ENCODE data around the gene MT1H. TPM values are rescaled to one million over a fixed set of nuclear protein-coding genes. Genes with fewer than 3 reads are reported as not detected.

MT1H gene
- polyA plus RNA-seq, 3 donors: 3.8 to 23.4 (median 12.6) TPM

- no peak for DNase-seq (ENCODE audit: low read depth in 3 of 3, low spot score in 2 of 3)
These were observed 13.2 kb downstream of the MT1H start for GRCh38 chr16:56682703-56683397.

- DNase-seq (ENCODE audit: low read depth in 3 of 3, low spot score in 2 of 3): no peak
These were observed 14.0 kb downstream of the MT1H start for GRCh38 chr16:56683424-56684172.

DNA sequence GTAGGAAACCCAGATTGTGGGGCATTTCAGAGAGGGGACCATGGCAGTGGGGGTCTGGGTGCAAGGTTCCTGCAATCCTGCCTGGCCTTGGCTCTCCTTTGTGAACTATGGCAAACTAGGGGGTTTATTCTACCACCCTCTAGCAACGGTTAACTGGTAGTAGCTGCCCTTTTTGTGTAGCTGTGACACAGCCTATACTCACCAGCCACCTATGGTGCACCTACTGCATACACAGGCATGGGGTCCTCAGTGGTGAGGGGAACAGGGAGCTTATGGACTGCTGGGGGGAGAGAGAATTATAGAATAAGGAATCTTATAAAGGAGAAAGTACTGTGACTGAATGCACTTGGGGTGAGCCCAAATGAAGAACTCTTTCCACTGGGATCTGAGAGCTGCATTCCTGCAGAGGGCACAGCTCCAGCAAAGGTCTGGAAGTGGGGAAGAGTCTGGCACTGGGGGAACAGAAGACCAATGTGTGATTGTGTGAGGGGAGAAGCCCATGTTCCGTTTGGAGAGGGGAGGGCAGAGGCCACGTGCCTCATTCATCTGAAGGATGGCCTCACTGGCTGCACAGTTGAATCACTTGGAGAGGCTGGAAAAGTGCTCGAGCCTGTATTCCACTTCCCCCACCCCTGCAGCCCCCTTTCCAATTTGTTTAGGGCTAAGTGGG lies 14.8 kb downstream of the MT1H start:
- no peak for DNase-seq (ENCODE audit: low read depth in 3 of 3, low spot score in 2 of 3)

DNA sequence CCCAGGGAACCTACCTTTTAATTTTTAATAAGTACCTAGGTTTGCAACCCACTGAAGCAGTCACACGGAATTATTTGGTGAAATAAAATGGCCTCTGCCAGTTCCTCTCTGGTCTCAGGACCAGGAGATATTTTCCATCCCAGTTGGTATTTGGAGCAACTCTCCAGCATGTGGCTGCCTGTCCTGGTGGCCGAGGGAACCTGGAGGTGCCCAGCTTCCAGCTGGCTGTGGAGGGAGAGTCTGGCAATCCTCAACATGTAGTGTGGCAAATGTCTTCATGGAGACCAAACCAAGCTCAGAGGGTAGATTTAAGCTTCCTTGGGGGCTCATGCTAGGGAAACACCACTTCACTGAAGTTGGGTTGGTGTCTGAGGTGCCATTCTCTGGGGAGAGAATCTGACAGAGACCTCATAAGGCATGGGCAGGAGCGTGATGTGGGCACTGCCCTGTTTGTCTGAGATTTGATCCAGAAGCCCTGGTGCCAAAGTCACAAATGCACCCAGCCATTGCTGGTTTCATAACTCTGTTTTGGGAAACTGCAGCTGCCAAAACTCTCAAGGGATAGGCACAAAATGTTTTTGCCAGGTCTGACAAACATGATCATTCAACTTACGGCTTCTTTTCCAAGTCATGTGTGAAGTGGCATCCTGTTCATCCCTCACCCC lies 15.4 kb downstream of the MT1H start:
- no peak for DNase-seq (ENCODE audit: low read depth in 3 of 3, low spot score in 2 of 3)

DNA sequence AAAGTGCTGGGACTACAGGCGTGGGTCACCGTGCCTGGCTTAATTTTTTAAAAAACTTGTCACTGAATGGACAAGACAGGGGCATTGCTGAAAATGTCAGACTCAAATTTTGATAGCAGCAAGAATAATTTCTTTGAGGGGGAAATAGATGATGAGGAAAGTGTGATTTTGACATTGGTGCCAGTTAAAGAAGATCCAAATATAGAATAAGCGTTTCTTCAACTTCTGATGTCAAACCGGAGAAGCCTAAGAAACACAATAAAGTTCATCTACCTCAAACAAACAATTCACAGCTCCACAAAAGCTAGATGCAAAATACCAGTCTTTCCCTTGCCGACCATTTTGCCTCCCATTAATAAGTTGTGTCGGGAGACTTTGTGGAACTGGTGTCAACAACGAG lies 17.1 kb downstream of the MT1H start:
- DNase-seq (ENCODE audit: low read depth in 3 of 3, low spot score in 2 of 3): no peak

DNA sequence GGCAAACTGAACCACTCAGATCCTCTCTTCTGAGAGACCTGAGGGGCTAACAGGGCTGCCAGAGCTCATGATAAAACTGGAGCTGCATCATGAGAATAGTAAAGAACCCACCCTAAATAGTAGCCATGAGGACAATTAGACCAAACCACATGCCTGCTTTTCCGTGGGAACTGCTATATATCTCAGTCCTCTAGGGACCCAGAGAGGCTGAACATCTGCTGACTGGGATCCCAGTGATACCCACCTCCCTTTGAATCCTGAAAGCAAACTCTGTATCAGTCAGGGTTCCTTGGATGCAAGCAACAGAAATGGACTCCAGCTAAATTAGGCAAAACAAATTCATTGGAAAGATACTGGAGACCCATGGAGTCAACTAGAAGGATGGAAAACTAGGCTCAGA lies 19.1 kb downstream of the MT1H start:
- DNase-seq (ENCODE audit: low read depth in 3 of 3, low spot score in 2 of 3): no peak

- DNase-seq (ENCODE audit: low read depth in 3 of 3, low spot score in 2 of 3): no peak
These were observed 19.6 kb downstream of the MT1H start for GRCh38 chr16:56689171-56689570.

DNA sequence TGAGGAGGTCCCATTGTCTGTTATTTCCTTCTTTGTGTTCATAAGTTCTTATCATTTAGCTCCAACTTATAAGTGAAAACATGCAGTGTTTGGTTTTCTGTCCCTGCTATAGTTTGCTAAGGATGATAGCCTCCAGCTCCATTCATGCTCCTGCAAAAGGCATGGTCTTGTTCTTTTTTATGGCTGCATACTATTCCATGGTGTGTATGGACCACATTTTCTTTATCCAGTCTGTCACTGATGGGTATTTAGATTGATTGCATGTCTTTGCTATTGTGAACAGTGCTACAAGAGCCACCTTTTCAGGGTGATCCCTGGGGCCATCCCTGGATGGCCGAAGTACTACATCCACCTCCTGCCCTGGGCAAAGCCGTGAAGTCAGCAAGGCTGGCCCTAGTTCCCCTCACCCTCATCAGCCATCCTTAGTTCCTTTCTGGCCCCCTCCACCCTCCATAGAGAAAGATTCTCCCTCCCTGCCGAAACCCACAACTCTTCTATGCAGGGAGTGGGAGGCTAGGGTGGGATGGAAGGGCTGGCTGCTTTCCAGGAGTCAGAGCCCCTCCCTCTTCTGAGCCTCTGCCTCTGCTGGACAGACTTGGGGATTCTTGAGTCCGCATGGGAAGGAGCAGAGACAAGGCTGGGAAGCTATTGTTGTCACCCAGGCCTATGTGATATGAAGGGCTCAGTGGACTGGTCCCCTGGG lies 21.0 kb downstream of the MT1H start:
- no peak for DNase-seq (ENCODE audit: low read depth in 3 of 3, low spot score in 2 of 3)

DNA sequence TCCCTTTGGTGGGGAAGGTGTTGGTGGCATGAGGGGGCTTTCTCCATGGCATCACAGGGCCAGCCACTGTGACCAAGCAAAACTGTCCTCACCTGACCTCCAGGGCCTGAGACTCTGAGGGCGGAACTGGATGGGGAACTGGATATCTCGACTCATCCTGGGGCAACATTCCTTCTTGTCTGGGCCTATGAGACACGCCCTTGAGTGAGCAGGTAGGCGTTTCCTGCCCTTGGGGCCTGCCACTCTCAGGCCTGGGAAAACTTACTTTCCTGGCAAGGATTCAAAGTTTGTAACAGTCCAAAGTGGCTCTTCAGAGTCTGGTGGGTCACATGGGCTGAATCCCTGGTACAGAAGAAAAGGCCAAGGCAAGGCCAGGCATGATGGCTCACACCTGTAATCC lies 22.3 kb downstream of the MT1H start:
- no peak for DNase-seq (ENCODE audit: low read depth in 3 of 3, low spot score in 2 of 3)

DNA sequence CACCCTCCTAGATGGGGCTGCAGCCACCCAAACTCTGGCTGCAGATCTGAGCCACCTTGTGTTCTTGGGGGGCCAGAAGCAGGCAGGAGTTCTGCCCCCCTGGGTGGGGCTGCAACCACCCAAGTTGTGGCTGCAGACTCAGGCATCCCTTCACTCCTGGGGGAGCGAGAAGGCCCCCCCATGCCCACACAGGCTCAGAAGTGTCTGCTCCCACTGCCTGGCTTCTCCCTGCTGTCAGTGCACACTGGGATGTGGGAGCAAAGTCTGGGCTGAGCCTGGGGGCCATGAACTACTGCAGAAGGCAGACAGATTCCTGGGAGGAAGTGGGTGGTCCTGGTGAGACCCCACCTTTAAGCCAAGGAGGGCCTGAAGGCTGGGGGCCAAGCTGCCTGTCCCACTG lies 25.6 kb downstream of the MT1H start:
- DNase-seq (ENCODE audit: low read depth in 3 of 3, low spot score in 2 of 3): no peak

GRCh38 chr16:56697456-56698155 lies 28.0 kb downstream of the MT1H start:
- no peak for DNase-seq (ENCODE audit: low read depth in 3 of 3, low spot score in 2 of 3)

- DNase-seq (ENCODE audit: low read depth in 3 of 3, low spot score in 2 of 3): no peak
These were observed 30.6 kb downstream of the MT1H start for GRCh38 chr16:56700195-56700594.

DNA sequence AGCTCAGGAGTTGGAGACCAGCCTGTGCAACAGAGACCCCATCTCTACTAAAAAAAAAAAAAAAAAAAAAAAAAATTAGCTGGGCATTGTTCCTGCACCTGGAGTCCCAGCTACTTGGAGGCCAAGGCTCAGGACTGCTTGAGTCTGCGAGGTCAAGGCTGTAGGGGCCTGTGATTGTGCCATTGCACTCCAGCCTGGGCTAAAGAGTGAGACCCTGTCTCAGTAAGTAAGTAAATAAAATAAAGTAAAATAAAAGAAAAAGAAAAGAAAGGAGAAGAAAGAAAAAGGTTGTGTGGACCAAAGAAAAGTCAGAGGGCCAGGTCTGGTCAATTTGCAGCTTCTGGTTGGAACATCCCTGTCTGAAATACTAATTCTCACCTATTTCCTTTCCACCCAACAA lies 31.0 kb downstream of the MT1H start:
- no peak for DNase-seq (ENCODE audit: low read depth in 3 of 3, low spot score in 2 of 3)

DNA sequence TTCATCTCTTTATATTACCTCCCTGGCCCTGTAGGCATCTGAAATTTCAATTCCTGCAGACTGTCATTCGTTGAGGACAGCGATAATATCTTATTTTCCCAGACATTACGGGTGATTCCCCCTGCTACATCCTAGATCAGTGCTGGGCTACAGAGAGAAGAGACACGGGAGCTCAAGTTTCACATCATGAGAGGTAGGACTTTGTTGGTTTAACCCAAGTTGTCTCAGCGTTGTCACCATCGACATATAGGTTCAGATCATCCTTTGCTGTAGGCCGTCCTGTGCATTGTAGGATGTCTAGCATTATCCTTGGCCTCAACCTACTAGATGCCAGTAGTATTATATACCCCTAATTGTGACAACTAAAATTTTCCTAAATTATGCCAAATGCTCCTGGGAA lies 31.9 kb downstream of the MT1H start:
- no peak for DNase-seq (ENCODE audit: low read depth in 3 of 3, low spot score in 2 of 3)

DNA sequence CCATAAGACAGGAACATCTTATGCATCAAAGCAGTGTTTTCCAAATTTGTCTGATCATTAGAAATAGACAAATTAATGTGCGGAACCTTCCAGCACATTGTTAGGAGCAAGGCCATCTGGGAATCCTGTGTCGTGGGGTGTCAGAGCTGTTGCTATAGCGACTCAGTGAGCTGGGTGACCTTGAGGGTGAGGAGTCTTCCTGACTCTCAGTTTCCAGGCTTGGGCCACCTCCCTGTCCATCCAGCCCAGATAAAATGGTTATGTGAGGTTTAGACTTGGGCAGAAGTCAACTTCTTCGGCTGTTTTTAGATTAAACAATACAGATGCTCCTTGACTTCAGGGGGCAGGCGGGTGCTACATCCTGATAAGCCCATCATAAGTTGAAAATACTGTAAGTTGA lies 33.2 kb downstream of the MT1H start:
- DNase-seq (ENCODE audit: low read depth in 3 of 3, low spot score in 2 of 3): no peak

- no peak for DNase-seq (ENCODE audit: low read depth in 3 of 3, low spot score in 2 of 3)
These were observed 39.2 kb downstream of the MT1H start for GRCh38 chr16:56708525-56709442.

- DNase-seq (ENCODE audit: low read depth in 3 of 3, low spot score in 2 of 3): no peak
These were observed 39.9 kb downstream of the MT1H start for GRCh38 chr16:56709443-56710040.

DNA sequence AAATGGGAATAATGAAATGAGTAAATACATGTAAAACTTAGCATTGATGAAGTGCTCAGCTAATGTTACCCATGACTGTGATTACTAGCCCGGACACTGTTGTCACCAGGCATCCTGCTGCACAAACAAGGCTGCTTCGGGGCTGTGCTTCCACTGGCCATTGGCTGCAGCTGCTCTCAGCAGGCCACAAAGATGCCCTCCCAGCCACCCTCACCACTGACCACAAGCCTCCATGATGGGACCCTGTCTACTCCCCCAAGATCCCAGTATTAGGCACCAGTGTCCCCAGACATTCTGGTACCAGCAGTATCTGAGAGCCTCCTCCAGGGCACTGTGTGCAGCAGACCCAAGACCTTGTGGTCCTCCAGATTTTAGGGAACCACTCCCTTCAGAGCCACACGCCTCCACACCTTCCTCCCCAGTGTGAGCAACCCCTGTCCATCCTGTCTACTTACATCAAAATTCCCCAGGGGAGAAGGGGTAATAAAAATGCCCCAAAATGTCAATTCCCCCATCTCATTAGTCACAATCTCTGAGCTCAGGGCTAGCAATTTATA lies 40.6 kb downstream of the MT1H start:
- no peak for DNase-seq (ENCODE audit: low read depth in 3 of 3, low spot score in 2 of 3)
